Esophagus muscularis mucosa (tissue), 4 donors: Measurements from ENCODE around the gene TNFAIP8L1. TPM values are rescaled to one million over a fixed set of nuclear protein-coding genes. Genes with fewer than 3 reads are reported as not detected.
A peak's percentile ranks its signal among the peaks of the same experiment; 100 is the strongest.

Experiments
- DNase-seq: peaks from one replicate; pipeline ENCODE4 v3.0.0-alpha.2; 2017; ENCODE audit errors: extremely low spot score
- H3K27ac ChIP-seq, 4 donors: fragments of 200-600 bp; sonication (generic); replicated peaks in 1 of 4; 1 replicate in 3 of 4; 2 replicates in 1 of 4; pipeline ENCODE4 v1.5.1; 2016 to 2019; ENCODE audit warnings: mild to moderate bottlenecking in 1 of 4
- H3K27me3 ChIP-seq, 4 donors: fragments of 200-600 bp; sonication (generic); one replicate each; pipeline versions ENCODE4 v1.5.1 to v1.6.0; 2016 to 2019
- H3K36me3 ChIP-seq, 4 donors: fragments of 200-600 bp; sonication (generic); one replicate each; pipeline ENCODE4 v1.5.1; 2016 to 2019
- H3K4me1 ChIP-seq, 4 donors: fragments of 200-600 bp; sonication (generic); one replicate each; pipeline ENCODE4 v1.5.1; 2016 to 2019
- H3K4me3 ChIP-seq, 4 donors: fragments of 200-600 bp; sonication (generic); 1 replicate in 2 of 4; 2 replicates in 2 of 4; pipeline ENCODE4 v1.5.1; 2016 to 2019; ENCODE audit warnings: mild to moderate bottlenecking in 4 of 4, moderate library complexity in 1 of 4
- H3K9me3 ChIP-seq, 4 donors: fragments of 200-600 bp; sonication (generic); 1 replicate in 3 of 4; 2 replicates in 1 of 4; pipeline ENCODE4 v1.5.1; 2016 to 2019
- CTCF ChIP-seq, 3 experiments: fragments of 200-600 bp in 2 of 3; fragments of 450-650 bp in 1 of 3; sonication (generic) in 2 of 3; IDR thresholded peaks; one replicate each; pipeline ENCODE4 v1.5.1; 2017 to 2019; ENCODE audit warnings: antibody characterized with exemption in 3 of 3, mild to moderate bottlenecking in 2 of 3, moderate library complexity in 1 of 3
- EP300 ChIP-seq: sonication (generic); formaldehyde crosslinking; IDR thresholded peaks from one replicate; pipeline ENCODE4 v1.6.1; 2017; ENCODE audit warnings: antibody characterized with exemption
- POLR2A ChIP-seq: fragments of 450-650 bp; IDR thresholded peaks from one replicate; pipeline ENCODE4 v1.6.1; 2017; ENCODE audit warnings: antibody characterized with exemption, moderate library complexity, mild to moderate bottlenecking, low read depth
- POLR2AphosphoS5 ChIP-seq, 2 donors: sonication (generic); formaldehyde crosslinking; IDR thresholded peaks; one replicate each; pipeline ENCODE4 v1.6.1; 2017; ENCODE audit warnings: antibody characterized with exemption in 2 of 2
- WGBS: methylation state at CpG from one replicate; pipeline ENCODE4 v1.1.5; 2018; 5-methylcytosine and 5-hydroxymethylcytosine counted together
- intact Hi-C: fragments of 100-400 bp; cut with DNase I; formaldehyde crosslinking; loops from one replicate; pipeline ENCODE4 v1.15.1; 2023
- total RNA-seq, 4 donors: library from RNA; depleted of rRNA; stranded (reverse); fragments of >200 nt; gene quantifications; one replicate each; pipeline versions ENCODE4 v1.1.0 to v1.2.1, GENCODE V29; 2016

The TNFAIP8L1 gene
- total RNA-seq, 4 donors from 2014 or later: 5.5 to 16.5 (median 13.2) TPM

GRCh38 chr19:4597278-4597974 lies 41.9 kb upstream of the TNFAIP8L1 start:
- H3K4me1 ChIP-seq: peaks cover 0 to 18% (median 17%) of the 10 kb centered on the region in 4 donors
- peak overlapping the region in 2 of 4 donors; percentile 16 to 22 for H3K4me3 ChIP-seq
- H3K9me3 ChIP-seq: no peaks in the 10 kb centered on the region
- peaks cover 0 to 93% (median 35%) of the 10 kb centered on the region in 4 donors for H3K27me3 ChIP-seq
- intact Hi-C loops: no loop called here
- H3K36me3 ChIP-seq: no peaks in the 10 kb centered on the region
- DNase-seq: no peak
- TF ChIP-seq POLR2A (no peak), POLR2AphosphoS5 (IDR thresholded peaks at IDR 0.05) (no peak), EP300 (no peak), CTCF (IDR thresholded peaks at IDR 0.05) (no peak)
- WGBS: 18% methylated on average over 16 of the region's 27 CpGs
- no peak overlapping the region for H3K27ac ChIP-seq

GRCh38 chr19:4597975-4598671 lies 41.2 kb upstream of the TNFAIP8L1 start:
- peak overlapping the region in 2 of 4 donors; percentile 22 to 29 for H3K4me3 ChIP-seq
- H3K9me3 ChIP-seq: no peaks in the 10 kb centered on the region
- DNase-seq: no peak
- WGBS: 2% methylated on average over 19 of the region's 32 CpGs
- intact Hi-C loops: no loop called here
- no peak overlapping the region for H3K27ac ChIP-seq
- no peaks in the 10 kb centered on the region for H3K36me3 ChIP-seq
- H3K4me1 ChIP-seq: peaks cover 0 to 18% (median 17%) of the 10 kb centered on the region in 4 donors
- TF ChIP-seq EP300 (no peak), CTCF (IDR thresholded peaks at IDR 0.05) (no peak), POLR2AphosphoS5 (IDR thresholded peaks at IDR 0.05) (no peak), POLR2A (no peak)
- peaks cover 0 to 93% (median 35%) of the 10 kb centered on the region in 4 donors for H3K27me3 ChIP-seq

DNA sequence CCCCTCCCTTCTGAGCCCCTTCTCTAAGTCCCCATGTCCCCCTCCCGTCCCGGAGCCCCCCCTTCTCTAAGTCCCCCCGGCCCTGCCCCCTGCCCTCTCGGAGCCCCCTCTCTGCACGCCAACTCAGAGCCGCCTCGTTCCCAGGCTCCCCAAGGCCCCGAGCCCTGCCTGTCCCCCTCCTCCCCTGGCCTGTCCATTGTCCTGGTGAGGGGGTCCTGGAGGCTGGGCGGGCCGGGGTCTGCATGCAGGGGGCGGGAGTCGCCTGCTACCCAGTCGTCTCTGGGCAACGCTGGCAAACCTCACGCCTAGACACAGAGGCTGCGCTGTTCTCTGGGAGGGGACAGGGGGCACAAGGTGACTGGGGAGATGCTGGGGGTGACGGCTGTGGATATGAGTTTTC lies 40.6 kb upstream of the TNFAIP8L1 start:
- Histone ChIP-seq H3K9me3 (no peaks in the 10 kb centered on the region), H3K4me1 (peaks cover 0 to 18% (median 17%) of the 10 kb centered on the region in 4 donors), H3K4me3 (peak overlapping the region in 1 of 4 donors; percentile 22), H3K27ac (no peak overlapping the region), H3K36me3 (no peaks in the 10 kb centered on the region), H3K27me3 (peaks cover 0 to 93% (median 35%) of the 10 kb centered on the region in 4 donors)
- intact Hi-C loops: no loop called here
- DNase-seq: no peak
- TF ChIP-seq CTCF (IDR thresholded peaks at IDR 0.05) (no peak), POLR2AphosphoS5 (IDR thresholded peaks at IDR 0.05) (no peak), POLR2A (no peak), EP300 (no peak)
- 10% methylated on average over 11 of the region's 17 CpGs for WGBS

GRCh38 chr19:4600082-4600481 lies 39.2 kb upstream of the TNFAIP8L1 start:
- Histone ChIP-seq H3K36me3 (no peaks in the 10 kb centered on the region), H3K4me1 (peaks cover 0 to 18% (median 17%) of the 10 kb centered on the region in 4 donors), H3K27ac (no peak overlapping the region), H3K9me3 (no peaks in the 10 kb centered on the region), H3K4me3 (no peak overlapping the region), H3K27me3 (peaks cover 0 to 94% (median 37%) of the 10 kb centered on the region in 4 donors)
- intact Hi-C loops: no loop called here
- DNase-seq: no peak
- 87% methylated on average over 10 of the region's 10 CpGs for WGBS
- TF ChIP-seq POLR2AphosphoS5 (IDR thresholded peaks at IDR 0.05) (no peak), POLR2A (no peak)

- Histone ChIP-seq H3K4me3 (no peak overlapping the region), H3K9me3 (no peaks in the 10 kb centered on the region), H3K27me3 (peaks cover 0 to 94% (median 39%) of the 10 kb centered on the region in 4 donors), H3K4me1 (peaks cover 0 to 18% (median 17%) of the 10 kb centered on the region in 4 donors), H3K36me3 (no peaks in the 10 kb centered on the region), H3K27ac (no peak overlapping the region)
- 75% methylated on average over 5 of the region's 5 CpGs for WGBS
- intact Hi-C loops: no loop called here
- DNase-seq: no peak
- no peak for TF ChIP-seq POLR2A
- no peak for TF ChIP-seq EP300
- TF ChIP-seq CTCF (IDR thresholded peaks at IDR 0.05): no peak
- TF ChIP-seq POLR2AphosphoS5 (IDR thresholded peaks at IDR 0.05): no peak
Observed at GRCh38 chr19:4600893-4601292, 38.4 kb upstream of the TNFAIP8L1 start.
